Activated T-helper 17 cell treated with anti-CD3 and anti-CD28 coated beads, Interleukin-2, amount 50 U/mL, for 72 hours (primary cell): ENCODE results near the gene MLPH. TPM values are rescaled to one million over a fixed set of nuclear protein-coding genes. Genes with fewer than 3 reads are reported as not detected.
A peak's percentile ranks its signal among the peaks of the same experiment; 100 is the strongest.

ENCODE experiments used
- ATAC-seq: fragments of 150-1000 bp; cut with Tn5 transposase; replicated peaks from 2 replicates; pipeline ENCODE4 v1.10.0; 2021; ENCODE audit warnings: mild to moderate bottlenecking, moderate library complexity
- H3K27ac Mint-ChIP-seq: one replicate; pipeline ENCODE4 v1.8.0; 2022; ENCODE audit warnings: mixed read lengths
- H3K27me3 Mint-ChIP-seq: one replicate; pipeline ENCODE4 v1.8.0; 2022; ENCODE audit warnings: mixed read lengths
- H3K36me3 Mint-ChIP-seq: one replicate; pipeline ENCODE4 v1.8.0; 2022; ENCODE audit warnings: low read depth, mild to moderate bottlenecking, mixed read lengths
- H3K4me1 Mint-ChIP-seq: one replicate; pipeline ENCODE4 v1.8.0; 2022; ENCODE audit warnings: mixed read lengths
- H3K4me3 Mint-ChIP-seq: one replicate; pipeline ENCODE4 v1.8.0; 2022; ENCODE audit warnings: mild to moderate bottlenecking, mixed read lengths
- H3K9me3 Mint-ChIP-seq: one replicate; pipeline ENCODE4 v1.8.0; 2022; ENCODE audit warnings: mixed read lengths
- total RNA-seq, 2 donors: library from RNA; stranded (reverse); gene quantifications; one replicate each; pipeline ENCODE4 v1.2.3, GENCODE V29; 2022

MLPH gene, protein sequence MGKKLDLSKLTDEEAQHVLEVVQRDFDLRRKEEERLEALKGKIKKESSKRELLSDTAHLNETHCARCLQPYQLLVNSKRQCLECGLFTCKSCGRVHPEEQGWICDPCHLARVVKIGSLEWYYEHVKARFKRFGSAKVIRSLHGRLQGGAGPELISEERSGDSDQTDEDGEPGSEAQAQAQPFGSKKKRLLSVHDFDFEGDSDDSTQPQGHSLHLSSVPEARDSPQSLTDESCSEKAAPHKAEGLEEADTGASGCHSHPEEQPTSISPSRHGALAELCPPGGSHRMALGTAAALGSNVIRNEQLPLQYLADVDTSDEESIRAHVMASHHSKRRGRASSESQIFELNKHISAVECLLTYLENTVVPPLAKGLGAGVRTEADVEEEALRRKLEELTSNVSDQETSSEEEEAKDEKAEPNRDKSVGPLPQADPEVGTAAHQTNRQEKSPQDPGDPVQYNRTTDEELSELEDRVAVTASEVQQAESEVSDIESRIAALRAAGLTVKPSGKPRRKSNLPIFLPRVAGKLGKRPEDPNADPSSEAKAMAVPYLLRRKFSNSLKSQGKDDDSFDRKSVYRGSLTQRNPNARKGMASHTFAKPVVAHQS
- not detected for total RNA-seq

DNA sequence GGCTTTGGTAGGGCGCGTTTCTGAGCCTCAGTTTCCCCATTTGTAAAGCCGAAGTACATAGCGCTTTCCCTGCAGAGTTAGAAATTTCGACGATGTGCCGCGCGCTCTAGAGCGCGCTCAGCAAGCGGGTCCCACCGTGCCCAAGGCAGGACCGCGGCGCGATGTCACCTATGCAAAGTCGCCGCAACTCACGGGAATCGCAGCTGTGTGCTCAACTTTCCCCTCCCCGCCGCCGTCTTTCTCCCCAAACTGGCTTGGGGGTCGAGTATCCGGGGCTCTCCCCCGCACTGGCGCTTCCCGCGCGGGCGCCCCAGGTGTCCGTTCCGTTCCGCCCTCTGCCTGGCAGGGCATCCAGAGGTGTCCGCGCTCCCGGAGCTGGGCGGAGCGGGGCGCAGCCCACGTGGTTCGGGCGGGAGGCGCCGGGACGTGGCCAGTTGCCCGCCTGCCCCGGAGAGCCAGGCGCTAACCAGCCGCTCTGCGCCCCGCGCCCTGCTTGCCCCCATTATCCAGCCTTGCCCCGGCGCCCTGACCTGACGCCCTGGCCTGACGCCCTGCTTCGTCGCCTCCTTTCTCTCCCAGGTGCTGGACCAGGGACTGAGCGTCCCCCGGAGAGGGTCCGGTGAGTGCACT is at the start of gene MLPH:
MLPH (plus strand) TSS at position 433 of the 630 bp plus-strand sequence. CDS start 6,176 bp downstream, outside the sequence.
- Mint-ChIP-seq H3K4me3 (no peak within 1 kb of the TSS), H3K27me3 (peaks cover 46% of the 10 kb centered on the region), H3K9me3 (peaks cover 2% of the 10 kb centered on the region), H3K36me3 (no peaks in the 10 kb centered on the region), H3K27ac (no peak within 1 kb of the TSS), H3K4me1 (no peaks in the 10 kb centered on the region)
- ATAC-seq, result no peak

DNA sequence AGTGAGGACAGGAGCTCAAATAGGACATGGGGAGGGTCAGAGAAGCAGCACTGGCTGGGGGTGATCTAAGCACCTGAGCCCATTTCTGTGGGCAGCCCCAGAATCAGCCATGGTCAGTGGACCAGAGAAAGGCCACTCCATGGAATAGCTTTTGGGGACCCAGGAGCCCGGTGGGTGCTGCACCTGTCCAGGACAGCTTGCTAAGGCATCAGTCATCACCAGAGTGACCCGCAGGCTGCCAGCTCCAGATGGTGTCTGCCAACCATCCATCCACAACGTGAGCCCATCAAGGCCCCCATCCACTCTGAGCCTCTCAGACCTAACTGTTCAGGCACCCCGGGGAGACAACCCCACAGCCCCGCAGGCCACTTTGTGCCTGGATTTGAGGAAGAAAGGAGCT is 49.5 kb upstream of the MLPH start:
- H3K27ac Mint-ChIP-seq, result peak overlapping the region; percentile 88
- H3K27me3 Mint-ChIP-seq, result no peaks in the 10 kb centered on the region
- H3K4me3 Mint-ChIP-seq, result peak overlapping the region; percentile 69
- no peak for ATAC-seq
- H3K4me1 Mint-ChIP-seq, result peaks cover 67% of the 10 kb centered on the region
- H3K36me3 Mint-ChIP-seq, result peaks cover 20% of the 10 kb centered on the region
- no peaks in the 10 kb centered on the region for H3K9me3 Mint-ChIP-seq

DNA sequence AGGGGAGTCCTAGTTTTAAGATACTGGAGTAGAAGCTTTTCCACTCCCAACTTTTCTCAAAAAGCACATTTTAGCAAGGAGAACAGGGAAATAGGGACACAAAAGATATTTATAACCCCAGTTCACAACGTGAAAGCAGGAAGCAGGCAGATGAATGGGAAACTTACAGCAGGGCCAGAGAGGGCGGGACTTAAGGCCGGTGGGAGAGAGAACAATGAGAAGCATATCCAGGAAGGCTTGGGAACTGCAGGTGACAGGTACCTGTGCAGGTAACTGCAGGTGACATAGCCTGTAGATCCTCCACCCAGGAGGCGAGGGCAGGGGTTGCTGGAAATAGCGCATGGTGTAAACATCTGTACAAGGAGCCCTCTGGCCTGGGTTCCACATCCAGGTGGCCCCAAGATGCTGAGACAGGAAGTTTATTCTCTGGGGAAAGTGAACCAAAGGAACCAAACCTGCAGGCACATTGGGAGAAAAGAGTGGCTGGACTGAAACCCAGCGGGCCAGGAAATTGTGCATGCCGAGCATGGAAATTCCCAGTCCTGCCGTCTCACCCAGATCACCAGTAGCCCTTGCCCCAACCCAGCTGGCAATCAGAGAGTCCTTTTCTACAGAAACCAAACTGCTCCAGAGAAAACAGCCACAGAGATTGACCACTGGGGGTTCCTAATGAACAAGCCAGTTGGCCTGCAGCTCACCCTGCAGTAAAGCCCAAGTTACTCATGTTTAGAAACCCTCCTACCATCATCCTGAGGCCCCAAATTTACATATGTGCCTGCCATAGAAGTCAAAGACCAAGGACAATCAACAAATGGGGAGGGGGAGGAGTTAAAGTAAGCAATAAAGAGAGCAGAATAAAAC is 48.7 kb upstream of the MLPH start:
- H3K4me1 Mint-ChIP-seq, result peaks cover 65% of the 10 kb centered on the region
- peak overlapping the region; percentile 88 for H3K27ac Mint-ChIP-seq
- no peaks in the 10 kb centered on the region for H3K9me3 Mint-ChIP-seq
- ATAC-seq, result peak; percentile 25
- H3K4me3 Mint-ChIP-seq, result peak overlapping the region; percentile 69
- peaks cover 13% of the 10 kb centered on the region for H3K36me3 Mint-ChIP-seq
- H3K27me3 Mint-ChIP-seq, result no peaks in the 10 kb centered on the region

DNA sequence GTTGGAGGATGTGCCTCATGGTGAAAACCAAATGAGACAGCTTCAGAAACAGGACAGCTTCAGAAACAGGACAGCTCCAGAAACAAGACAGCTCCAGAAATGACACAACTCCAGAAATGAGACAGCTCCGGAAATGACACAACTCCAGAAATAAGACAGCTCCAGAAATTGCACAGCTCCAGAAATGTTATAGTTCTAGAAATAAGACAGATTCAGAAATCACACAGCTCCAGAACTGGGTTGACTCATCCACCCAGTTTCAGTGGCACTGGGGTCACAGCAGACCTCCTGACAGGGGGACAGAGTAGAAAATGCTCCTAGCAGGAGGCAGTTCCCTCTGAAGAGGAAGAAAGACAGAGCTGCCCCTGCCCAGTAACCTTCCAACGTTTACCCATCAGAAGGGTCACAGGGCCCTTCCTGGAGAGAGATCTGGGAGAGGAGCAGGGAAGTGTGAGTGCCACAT is 46.2 kb upstream of the MLPH start:
- peak overlapping the region; percentile 90 for H3K27ac Mint-ChIP-seq
- peak; percentile 78 for ATAC-seq
- H3K36me3 Mint-ChIP-seq, result no peaks in the 10 kb centered on the region
- H3K4me3 Mint-ChIP-seq, result peak overlapping the region; percentile 49
- H3K9me3 Mint-ChIP-seq, result no peaks in the 10 kb centered on the region
- peaks cover 52% of the 10 kb centered on the region for H3K4me1 Mint-ChIP-seq
- no peaks in the 10 kb centered on the region for H3K27me3 Mint-ChIP-seq

DNA sequence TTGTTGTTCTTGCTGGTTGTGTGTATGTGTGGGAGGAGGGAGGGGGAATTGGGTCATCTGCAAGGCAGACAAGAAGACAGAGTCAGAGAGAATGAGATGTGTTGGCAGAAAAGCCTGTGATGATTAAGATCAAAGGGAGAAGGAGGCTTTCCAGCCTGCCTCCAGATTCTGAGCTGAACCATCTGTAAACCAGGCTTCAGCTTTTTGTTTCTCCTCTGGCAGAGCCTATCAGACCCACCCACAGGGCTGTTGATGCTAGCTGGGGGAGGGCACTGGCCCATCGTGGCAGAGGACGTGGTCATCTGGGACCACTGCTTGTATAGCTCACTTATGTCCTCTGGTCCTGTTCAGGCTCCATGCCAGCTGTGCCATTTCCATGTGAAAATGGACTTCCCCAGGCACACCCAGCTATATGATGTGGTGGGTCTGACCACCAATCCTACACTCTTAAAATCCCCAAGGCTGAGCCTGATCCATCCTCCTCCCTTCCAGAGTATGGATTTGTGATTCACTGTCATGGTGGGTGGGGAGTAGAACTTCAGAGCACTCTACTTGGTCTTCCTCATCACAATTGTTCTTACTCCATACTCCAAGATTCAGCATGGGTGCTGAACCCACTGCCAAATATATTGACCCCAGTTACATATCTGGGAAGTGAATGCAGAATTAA is 45.3 kb upstream of the MLPH start:
- ATAC-seq, result peak; percentile 78
- Mint-ChIP-seq H3K9me3 (no peaks in the 10 kb centered on the region), H3K27me3 (no peaks in the 10 kb centered on the region), H3K4me1 (peaks cover 46% of the 10 kb centered on the region), H3K27ac (peak overlapping the region; percentile 90), H3K4me3 (peak overlapping the region; percentile 49), H3K36me3 (no peaks in the 10 kb centered on the region)

DNA sequence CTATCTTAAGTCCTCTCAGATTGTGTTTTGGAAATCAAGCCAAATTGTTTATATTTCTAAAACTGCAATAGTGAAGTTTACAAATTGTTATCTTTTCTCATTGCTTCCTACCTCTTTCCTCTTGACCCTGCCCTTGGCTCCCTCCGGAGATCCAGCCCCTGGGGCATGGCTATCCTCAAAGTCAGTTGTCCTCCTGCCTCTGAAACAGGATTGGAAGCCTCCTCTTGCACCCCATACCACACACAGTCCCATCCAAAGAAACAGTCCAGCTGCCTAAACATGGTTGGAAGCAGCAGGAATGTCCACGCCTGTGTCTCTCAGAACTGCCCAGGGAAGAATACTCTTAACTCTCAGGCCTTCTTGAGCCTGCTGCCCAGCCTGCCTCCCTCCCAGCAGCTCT is 43.0 kb upstream of the MLPH start:
- Mint-ChIP-seq H3K27ac (no peak overlapping the region), H3K4me3 (no peak overlapping the region), H3K36me3 (no peaks in the 10 kb centered on the region), H3K27me3 (no peaks in the 10 kb centered on the region), H3K4me1 (peaks cover 36% of the 10 kb centered on the region), H3K9me3 (no peaks in the 10 kb centered on the region)
- ATAC-seq, result no peak

DNA sequence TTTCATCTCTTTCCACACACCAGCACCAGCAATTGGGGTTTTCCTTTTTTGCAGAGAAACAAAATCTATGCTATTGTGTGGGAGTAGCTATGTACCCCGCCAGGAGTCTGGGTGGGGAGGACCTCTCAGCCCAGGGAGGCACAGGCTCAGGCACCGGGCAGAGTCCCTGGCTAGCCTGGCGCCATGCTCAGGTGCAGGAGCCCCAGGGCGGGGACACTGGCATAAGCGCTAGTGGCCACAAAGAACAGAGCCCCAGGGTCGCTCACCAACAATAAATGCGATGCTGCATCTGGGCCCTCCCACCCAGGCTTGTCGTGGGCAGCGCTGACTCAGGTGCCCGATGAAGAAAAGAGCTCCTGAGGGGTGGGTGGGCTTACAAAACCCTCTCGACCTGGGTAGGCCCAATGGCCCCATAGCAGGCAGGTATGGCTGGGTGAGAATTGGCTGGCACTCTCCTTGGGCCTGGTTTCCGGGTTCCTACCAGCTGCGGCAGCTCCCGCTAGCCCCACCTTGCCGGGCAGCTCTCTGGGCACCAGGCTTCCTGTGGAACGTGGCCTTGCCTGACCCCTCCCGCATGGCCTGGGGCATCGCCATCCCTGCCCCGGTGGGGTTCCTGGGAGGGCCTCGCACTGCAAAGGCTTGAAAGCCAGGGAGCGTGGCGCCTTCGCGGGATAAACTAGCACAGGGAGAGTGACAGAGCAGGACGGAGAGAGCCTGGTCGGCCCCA is 41.3 kb upstream of the MLPH start:
- no peaks in the 10 kb centered on the region for H3K9me3 Mint-ChIP-seq
- peaks cover 31% of the 10 kb centered on the region for H3K4me1 Mint-ChIP-seq
- H3K36me3 Mint-ChIP-seq, result no peaks in the 10 kb centered on the region
- ATAC-seq, result no peak
- no peaks in the 10 kb centered on the region for H3K27me3 Mint-ChIP-seq
- H3K4me3 Mint-ChIP-seq, result no peak overlapping the region
- H3K27ac Mint-ChIP-seq, result no peak overlapping the region

DNA sequence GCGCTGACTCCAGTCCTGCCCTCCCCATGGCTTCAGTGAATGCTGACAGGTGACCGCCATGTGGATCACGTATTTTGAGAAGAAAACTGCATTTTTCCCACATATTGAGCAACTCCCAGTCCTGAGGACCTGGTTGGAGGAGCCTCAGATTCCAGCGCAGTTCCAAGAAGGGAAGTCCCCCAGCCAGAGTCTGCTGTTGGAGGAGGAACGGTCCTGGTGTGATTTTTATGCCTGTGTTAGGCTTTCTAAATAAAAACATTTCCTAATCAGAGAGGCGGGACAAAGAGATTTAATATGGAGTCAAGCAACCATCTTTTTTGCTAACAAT is 40.7 kb upstream of the MLPH start:
- no peaks in the 10 kb centered on the region for H3K9me3 Mint-ChIP-seq
- H3K36me3 Mint-ChIP-seq, result no peaks in the 10 kb centered on the region
- no peak for ATAC-seq
- H3K4me1 Mint-ChIP-seq, result peaks cover 26% of the 10 kb centered on the region
- H3K27me3 Mint-ChIP-seq, result no peaks in the 10 kb centered on the region
- no peak overlapping the region for H3K27ac Mint-ChIP-seq
- no peak overlapping the region for H3K4me3 Mint-ChIP-seq

DNA sequence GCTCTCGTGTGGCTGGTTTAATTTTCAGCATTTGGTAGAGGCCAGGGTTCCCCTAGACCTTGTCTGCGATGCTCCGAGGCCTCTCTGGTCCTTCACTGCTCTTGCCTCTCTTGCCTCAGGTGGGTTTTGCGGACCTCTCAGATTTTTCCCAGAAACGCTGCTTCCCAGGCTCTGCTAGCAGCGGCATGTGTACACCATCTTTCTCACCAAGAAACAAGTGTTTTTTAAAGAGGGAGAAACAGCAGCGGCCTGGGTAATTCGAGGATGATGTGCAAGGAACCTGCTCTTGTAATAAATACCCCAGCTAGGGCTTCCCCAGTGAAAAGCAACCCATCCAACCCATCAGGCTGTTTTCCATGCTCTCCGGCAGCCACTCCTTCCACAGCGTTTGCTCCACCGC is 39.6 kb upstream of the MLPH start:
- H3K4me1 Mint-ChIP-seq, result peaks cover 14% of the 10 kb centered on the region
- H3K27me3 Mint-ChIP-seq, result no peaks in the 10 kb centered on the region
- ATAC-seq, result no peak
- no peaks in the 10 kb centered on the region for H3K9me3 Mint-ChIP-seq
- no peaks in the 10 kb centered on the region for H3K36me3 Mint-ChIP-seq
- no peak overlapping the region for H3K4me3 Mint-ChIP-seq
- no peak overlapping the region for H3K27ac Mint-ChIP-seq

DNA sequence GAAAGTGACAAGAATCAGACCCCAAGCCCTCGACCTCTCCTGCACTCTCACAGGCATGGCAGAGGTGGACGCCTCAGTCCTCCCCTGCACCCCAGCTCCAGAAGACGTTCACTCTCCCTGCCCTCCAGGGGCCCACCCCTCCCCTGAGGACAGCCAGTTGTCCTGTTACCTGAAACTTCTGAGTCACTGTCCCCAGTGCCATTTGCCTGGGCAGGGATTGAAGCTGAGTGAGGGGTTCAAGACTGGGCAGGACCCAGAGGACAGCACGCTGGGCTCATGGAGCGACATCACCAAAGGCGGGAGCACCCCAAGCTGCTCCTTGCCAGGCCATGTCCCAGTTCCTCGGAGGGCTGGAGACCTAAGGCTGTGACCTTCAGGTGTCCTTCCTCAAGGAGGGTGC is 38.9 kb upstream of the MLPH start:
- no peaks in the 10 kb centered on the region for H3K27me3 Mint-ChIP-seq
- H3K9me3 Mint-ChIP-seq, result no peaks in the 10 kb centered on the region
- H3K27ac Mint-ChIP-seq, result no peak overlapping the region
- no peak overlapping the region for H3K4me3 Mint-ChIP-seq
- ATAC-seq, result no peak
- H3K36me3 Mint-ChIP-seq, result no peaks in the 10 kb centered on the region
- peaks cover 10% of the 10 kb centered on the region for H3K4me1 Mint-ChIP-seq

DNA sequence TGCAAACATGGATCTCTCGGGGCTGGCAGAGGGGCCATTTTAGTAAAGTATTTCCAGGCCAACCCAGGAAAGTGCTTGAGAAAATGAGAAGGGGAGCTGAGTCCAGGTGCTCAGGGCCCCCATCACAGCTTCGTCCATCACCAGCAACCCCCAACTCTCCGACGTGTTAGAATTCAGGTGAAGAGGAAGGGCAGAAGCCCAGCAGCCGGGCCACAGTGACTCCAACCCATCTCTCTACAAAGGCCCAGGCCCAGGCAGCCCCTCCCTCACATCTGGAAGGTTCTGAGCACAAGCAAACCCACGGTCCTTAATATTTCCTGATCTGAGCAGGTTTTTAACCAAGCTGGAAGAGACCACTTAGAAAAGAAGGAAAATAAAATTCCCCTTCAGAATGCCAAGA is 38.4 kb upstream of the MLPH start:
- no peaks in the 10 kb centered on the region for H3K9me3 Mint-ChIP-seq
- no peaks in the 10 kb centered on the region for H3K27me3 Mint-ChIP-seq
- H3K4me1 Mint-ChIP-seq, result peaks cover 10% of the 10 kb centered on the region
- no peaks in the 10 kb centered on the region for H3K36me3 Mint-ChIP-seq
- no peak overlapping the region for H3K27ac Mint-ChIP-seq
- no peak overlapping the region for H3K4me3 Mint-ChIP-seq
- no peak for ATAC-seq

DNA sequence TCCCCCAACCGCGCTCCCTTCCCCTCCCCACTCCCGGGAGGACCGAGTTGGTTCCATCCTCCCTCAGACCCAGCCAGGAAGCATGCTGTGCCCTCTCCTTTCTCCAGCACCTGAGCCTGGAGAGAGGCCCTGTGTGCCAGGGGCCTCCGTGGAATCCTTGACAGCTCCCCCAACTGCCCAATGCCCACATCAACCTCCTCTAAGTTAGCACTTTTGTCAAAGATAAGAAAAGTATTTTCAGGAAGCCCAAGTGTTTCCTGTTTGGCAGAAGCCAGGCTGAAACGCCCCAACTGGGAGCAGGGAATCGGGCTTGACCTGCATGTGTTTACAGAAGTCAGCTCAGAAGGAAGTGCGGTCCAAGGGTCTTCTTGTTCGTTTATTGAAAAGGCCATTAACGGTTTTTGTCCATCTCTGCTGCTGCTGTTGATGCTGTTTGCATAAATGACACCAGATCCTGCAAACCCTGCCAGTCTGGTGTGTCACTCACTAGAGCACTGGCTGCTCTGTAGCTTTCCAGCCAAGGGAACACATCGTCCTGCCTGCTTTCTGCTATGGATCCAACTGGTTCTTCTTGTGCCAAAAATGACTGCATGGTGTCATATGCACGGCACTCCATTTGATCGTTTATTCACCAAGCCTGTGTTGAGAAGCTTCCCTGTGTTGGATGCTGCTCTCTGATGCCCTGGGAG is 37.7 kb upstream of the MLPH start:
- Mint-ChIP-seq H3K27ac (no peak overlapping the region), H3K4me1 (peaks cover 8% of the 10 kb centered on the region), H3K9me3 (peaks cover 2% of the 10 kb centered on the region), H3K4me3 (no peak overlapping the region), H3K36me3 (no peaks in the 10 kb centered on the region), H3K27me3 (no peaks in the 10 kb centered on the region)
- no peak for ATAC-seq

DNA sequence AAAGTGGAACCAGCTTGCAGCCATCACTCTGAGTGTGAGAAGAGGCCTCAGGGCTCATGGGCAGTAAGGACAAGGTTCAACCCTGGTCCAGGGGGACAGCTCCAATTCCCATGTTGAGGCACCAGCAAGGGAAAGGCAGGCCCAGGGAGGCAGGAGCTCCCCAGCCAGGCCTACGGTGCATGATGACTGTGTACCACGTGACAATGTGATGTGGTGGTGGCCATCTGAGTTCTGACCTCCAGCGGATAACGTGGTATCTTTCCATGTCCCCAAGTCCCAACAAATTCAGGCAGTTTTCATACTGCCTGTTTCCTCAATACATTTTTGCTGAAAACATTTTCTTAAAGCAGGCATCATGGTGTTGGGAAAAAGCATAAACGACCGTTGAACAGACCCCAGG is 36.9 kb upstream of the MLPH start:
- no peak overlapping the region for H3K4me3 Mint-ChIP-seq
- H3K9me3 Mint-ChIP-seq, result peaks cover 4% of the 10 kb centered on the region
- no peaks in the 10 kb centered on the region for H3K36me3 Mint-ChIP-seq
- no peak overlapping the region for H3K27ac Mint-ChIP-seq
- peaks cover 9% of the 10 kb centered on the region for H3K4me1 Mint-ChIP-seq
- H3K27me3 Mint-ChIP-seq, result no peaks in the 10 kb centered on the region
- ATAC-seq, result no peak
